A549 (cell line): ENCODE results near the gene MRM3.

Source experiments
- CHD2 ChIP-seq: fragments of 150-350 bp; IDR thresholded peaks from 2 replicates; pipeline ENCODE4 v1.6.1; 2014; ENCODE audit warnings: low read length; ENCODE audit not compliant: partially characterized antibody
- JUN ChIP-seq, 2 experiments: fragments of >200 bp; sonication (Bioruptor Twin); formaldehyde crosslinking; IDR thresholded peaks; 2 replicates in 1 of 2; 3 replicates in 1 of 2; pipeline ENCODE4 v1.6.1; 2016 to 2017
- KDM1A ChIP-seq: fragments of 200-600 bp; sonication (generic); IDR thresholded peaks from 2 replicates; pipeline ENCODE4 v1.6.1; 2016; ENCODE audit warnings: low read depth, mild to moderate bottlenecking
- POLR2A ChIP-seq: IDR thresholded peaks from 2 replicates; pipeline ENCODE4 v1.6.1; 2012; ENCODE audit warnings: mild to moderate bottlenecking, low read length
- RCOR1 ChIP-seq: fragments of 150-350 bp; IDR thresholded peaks from 2 replicates; pipeline ENCODE4 v1.6.1; 2014; ENCODE audit warnings: antibody characterized with exemption, low read length, low read depth
- RNF2 ChIP-seq: fragments of 200-600 bp; sonication (generic); IDR thresholded peaks from 2 replicates; pipeline ENCODE4 v1.6.1; 2016; ENCODE audit warnings: low read depth, mild to moderate bottlenecking, antibody characterized with exemption, moderate library complexity, borderline replicate concordance
- SREBF2 ChIP-seq: fragments of 450-650 bp; IDR thresholded peaks from 2 replicates; pipeline ENCODE4 v1.6.1; 2014; ENCODE audit warnings: mild to moderate bottlenecking, moderate library complexity
- TF ChIP-seq, protein P1 (sequence below): fragments of >200 bp; sonication (Bioruptor Twin); formaldehyde crosslinking; IDR thresholded peaks from 3 replicates; pipeline ENCODE4 v1.5.1; 2016

DNA sequence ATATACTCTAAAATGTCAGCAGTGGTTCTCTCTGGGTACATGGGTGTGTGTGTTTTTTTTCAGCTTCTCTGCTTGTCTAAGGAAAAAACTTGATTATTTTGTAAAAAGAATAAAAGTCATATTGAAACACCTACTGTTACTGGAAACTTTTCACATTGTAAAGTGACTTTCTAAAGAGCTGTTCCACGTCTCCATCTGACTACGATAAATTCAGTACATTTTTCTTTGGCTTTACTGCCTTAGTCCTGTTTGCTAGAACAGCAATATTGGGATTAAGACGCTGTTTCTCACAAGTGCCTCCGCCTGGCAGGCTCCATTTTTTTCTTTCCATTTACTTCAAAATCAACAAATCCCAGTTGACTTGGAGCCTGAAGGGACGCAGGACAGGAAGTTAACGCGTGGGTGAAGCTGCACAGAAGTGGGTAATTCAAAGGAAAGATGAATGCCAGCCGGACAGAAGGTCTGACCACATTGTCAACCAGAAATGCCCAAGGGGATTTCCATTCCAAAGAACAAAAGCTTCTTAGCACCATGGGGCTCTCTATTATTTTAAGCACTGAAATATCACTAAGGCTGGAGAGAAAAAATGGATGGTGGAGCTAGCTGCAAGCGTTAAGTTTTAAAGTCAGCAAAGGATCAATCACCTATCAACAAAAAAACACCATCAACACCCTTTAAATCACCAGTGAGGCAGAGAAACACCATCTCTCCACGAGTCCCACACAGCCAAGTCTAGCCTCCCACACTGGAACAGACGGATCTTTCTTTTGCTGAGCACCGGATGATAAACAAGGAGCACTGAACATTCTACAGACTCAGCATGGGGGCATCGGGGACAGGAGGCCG is 8.5 kb upstream of the MRM3 start:
- TF ChIP-seq, protein P1, sequence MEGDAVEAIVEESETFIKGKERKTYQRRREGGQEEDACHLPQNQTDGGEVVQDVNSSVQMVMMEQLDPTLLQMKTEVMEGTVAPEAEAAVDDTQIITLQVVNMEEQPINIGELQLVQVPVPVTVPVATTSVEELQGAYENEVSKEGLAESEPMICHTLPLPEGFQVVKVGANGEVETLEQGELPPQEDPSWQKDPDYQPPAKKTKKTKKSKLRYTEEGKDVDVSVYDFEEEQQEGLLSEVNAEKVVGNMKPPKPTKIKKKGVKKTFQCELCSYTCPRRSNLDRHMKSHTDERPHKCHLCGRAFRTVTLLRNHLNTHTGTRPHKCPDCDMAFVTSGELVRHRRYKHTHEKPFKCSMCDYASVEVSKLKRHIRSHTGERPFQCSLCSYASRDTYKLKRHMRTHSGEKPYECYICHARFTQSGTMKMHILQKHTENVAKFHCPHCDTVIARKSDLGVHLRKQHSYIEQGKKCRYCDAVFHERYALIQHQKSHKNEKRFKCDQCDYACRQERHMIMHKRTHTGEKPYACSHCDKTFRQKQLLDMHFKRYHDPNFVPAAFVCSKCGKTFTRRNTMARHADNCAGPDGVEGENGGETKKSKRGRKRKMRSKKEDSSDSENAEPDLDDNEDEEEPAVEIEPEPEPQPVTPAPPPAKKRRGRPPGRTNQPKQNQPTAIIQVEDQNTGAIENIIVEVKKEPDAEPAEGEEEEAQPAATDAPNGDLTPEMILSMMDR = no peak
- TF ChIP-seq JUN (IDR thresholded peaks at IDR 0.05) (no peak), KDM1A (no peak), SREBF2 (no peak), RNF2 (no peak), RCOR1 (no peak), POLR2A (no peak), CHD2 (no peak)
